HEK293 (cell line): ENCODE measurements around the gene CD2.

Source experiments
- CTCF ChIA-PET: fragments of 350-600 bp; formaldehyde crosslinking; extraction: SDS; loops from one replicate; lab custom pipeline; 2021; ENCODE audit warnings: antibody characterized with exemption; lab: Yijun Ruan, JAX
- POLR2A ChIA-PET: fragments of 300-600 bp; formaldehyde crosslinking; extraction: SDS; loops from one replicate; lab custom pipeline; 2020; ENCODE audit warnings: antibody characterized with exemption, inconsistent platforms; lab: Yijun Ruan, JAX
- H3K27ac ChIP-seq: fragments of 200-500 bp; sonication (Bioruptor generic); 2 replicates; pipeline ENCODE4 v1.5.1; 2014; ENCODE audit warnings: low read depth, low read length, control low read depth, inconsistent platforms; ENCODE audit errors: extremely low read depth
- H3K36me3 ChIP-seq, 2 experiments: fragments of 200-500 bp in 1 of 2; sonication (Bioruptor generic) in 1 of 2; 1 replicate in 1 of 2; 2 replicates in 1 of 2; pipeline ENCODE4 v1.5.1; 2014 to 2017; ENCODE audit warnings: inconsistent platforms in 2 of 2, low read length in 2 of 2; ENCODE audit not compliant: control insufficient read depth in 2 of 2, insufficient read depth in 1 of 2
- H3K4me1 ChIP-seq: fragments of 200-500 bp; sonication (Bioruptor generic); 2 replicates; pipeline ENCODE4 v1.5.1; 2014; ENCODE audit warnings: mild to moderate bottlenecking, low read length, inconsistent platforms; ENCODE audit not compliant: control insufficient read depth, insufficient read depth
- H3K4me3 ChIP-seq: 2 replicates; pipeline ENCODE4 v1.5.1; 2011; ENCODE audit warnings: low read depth, mild to moderate bottlenecking, control low read depth, low read length, moderate library complexity
- H3K9me3 ChIP-seq: fragments of 200-500 bp; sonication (Bioruptor generic); 2 replicates; pipeline ENCODE4 v1.5.1; 2014; ENCODE audit warnings: low read depth, low read length, inconsistent platforms; ENCODE audit not compliant: control insufficient read depth, insufficient read depth
- GFI1B ChIP-seq: fragments of 450-650 bp; formaldehyde crosslinking; IDR thresholded peaks from 2 replicates; pipeline ENCODE4 v1.5.1; 2016; ENCODE audit warnings: missing biosample characterization, missing genetic modification characterization
- KLF16 ChIP-seq: fragments of 450-650 bp; formaldehyde crosslinking; IDR thresholded peaks from 2 replicates; pipeline ENCODE4 v1.5.1; 2017; ENCODE audit warnings: missing biosample characterization, missing genetic modification characterization
- KLF7 ChIP-seq: fragments of 450-650 bp; formaldehyde crosslinking; IDR thresholded peaks from 2 replicates; pipeline ENCODE4 v1.5.1; 2016; ENCODE audit warnings: missing biosample characterization, missing genetic modification characterization, borderline replicate concordance
- MEIS1 ChIP-seq: sonication (generic); formaldehyde crosslinking; IDR thresholded peaks from 2 replicates; pipeline ENCODE4 v1.8.1; 2022; ENCODE audit warnings: missing genetic modification reagents, mild to moderate bottlenecking, borderline replicate concordance
- OSR2 ChIP-seq: fragments of 450-650 bp; formaldehyde crosslinking; IDR thresholded peaks from 2 replicates; pipeline ENCODE4 v1.5.1; 2016; ENCODE audit warnings: missing biosample characterization, missing genetic modification characterization
- OVOL3 ChIP-seq: fragments of 450-650 bp; formaldehyde crosslinking; IDR thresholded peaks from 2 replicates; pipeline ENCODE4 v1.5.1; 2016; ENCODE audit warnings: missing biosample characterization, missing genetic modification characterization
- REPIN1 ChIP-seq: fragments of 450-650 bp; formaldehyde crosslinking; IDR thresholded peaks from 2 replicates; pipeline ENCODE4 v1.5.1; 2017; ENCODE audit warnings: missing biosample characterization, missing genetic modification characterization, low read depth
- ZNF112 ChIP-seq: fragments of 450-650 bp; formaldehyde crosslinking; IDR thresholded peaks from 2 replicates; pipeline ENCODE4 v1.5.0; 2017; ENCODE audit warnings: missing biosample characterization, missing genetic modification characterization
- ZNF138 ChIP-seq: fragments of 450-650 bp; formaldehyde crosslinking; IDR thresholded peaks from 2 replicates; pipeline ENCODE4 v1.5.1; 2016; ENCODE audit warnings: missing biosample characterization, missing genetic modification characterization, borderline replicate concordance
- ZNF274 ChIP-seq, 2 experiments: fragments of 200-500 bp in 1 of 2; fragments of 450-650 bp in 1 of 2; sonication (Bioruptor generic) in 1 of 2; formaldehyde crosslinking in 1 of 2; IDR thresholded peaks; 2 replicates each; pipeline versions ENCODE4 v1.5.1 to v1.6.1; 2014 to 2016; ENCODE audit warnings: borderline replicate concordance in 1 of 2, inconsistent platforms in 1 of 2, low read length in 1 of 2, missing biosample characterization in 1 of 2, missing genetic modification characterization in 1 of 2
- ZNF292 ChIP-seq: fragments of 450-650 bp; formaldehyde crosslinking; IDR thresholded peaks from 2 replicates; pipeline ENCODE4 v1.5.1; 2016; ENCODE audit warnings: low read depth, missing biosample characterization, missing genetic modification characterization, borderline replicate concordance
- ZNF37A ChIP-seq: fragments of 450-650 bp; IDR thresholded peaks from 2 replicates; pipeline ENCODE4 v1.5.1; 2018; ENCODE audit warnings: missing biosample characterization, missing genetic modification characterization
- ZNF473 ChIP-seq: fragments of 450-650 bp; formaldehyde crosslinking; IDR thresholded peaks from 2 replicates; pipeline ENCODE4 v1.5.1; 2017; ENCODE audit warnings: missing biosample characterization, missing genetic modification characterization
- ZNF513 ChIP-seq: fragments of 450-650 bp; IDR thresholded peaks from 2 replicates; pipeline ENCODE4 v1.5.1; 2018; ENCODE audit warnings: missing biosample characterization, missing genetic modification characterization
- ZNF585B ChIP-seq: fragments of 450-650 bp; formaldehyde crosslinking; IDR thresholded peaks from 2 replicates; pipeline ENCODE4 v1.5.1; 2016; ENCODE audit warnings: missing biosample characterization, missing genetic modification characterization
- ZNF707 ChIP-seq: fragments of 450-650 bp; formaldehyde crosslinking; IDR thresholded peaks from 2 replicates; pipeline ENCODE4 v1.5.1; 2016; ENCODE audit warnings: missing biosample characterization, missing genetic modification characterization
- ZNF747 ChIP-seq: fragments of 450-650 bp; formaldehyde crosslinking; IDR thresholded peaks from 2 replicates; pipeline ENCODE4 v1.5.1; 2016; ENCODE audit warnings: missing biosample characterization, missing genetic modification characterization
- ZNF768 ChIP-seq: fragments of 450-650 bp; formaldehyde crosslinking; IDR thresholded peaks from 2 replicates; pipeline ENCODE4 v1.5.1; 2018; ENCODE audit warnings: missing biosample characterization, mild to moderate bottlenecking, missing genetic modification characterization
- ZNF792 ChIP-seq: fragments of 450-650 bp; formaldehyde crosslinking; IDR thresholded peaks from 2 replicates; pipeline ENCODE4 v1.5.1; 2016; ENCODE audit warnings: missing biosample characterization, missing genetic modification characterization
- TF ChIP-seq, protein P1 (sequence below): fragments of 450-650 bp; formaldehyde crosslinking; IDR thresholded peaks from 2 replicates; pipeline ENCODE4 v1.5.1; 2017; ENCODE audit warnings: missing biosample characterization, missing genetic modification characterization

The CD2 gene, protein sequence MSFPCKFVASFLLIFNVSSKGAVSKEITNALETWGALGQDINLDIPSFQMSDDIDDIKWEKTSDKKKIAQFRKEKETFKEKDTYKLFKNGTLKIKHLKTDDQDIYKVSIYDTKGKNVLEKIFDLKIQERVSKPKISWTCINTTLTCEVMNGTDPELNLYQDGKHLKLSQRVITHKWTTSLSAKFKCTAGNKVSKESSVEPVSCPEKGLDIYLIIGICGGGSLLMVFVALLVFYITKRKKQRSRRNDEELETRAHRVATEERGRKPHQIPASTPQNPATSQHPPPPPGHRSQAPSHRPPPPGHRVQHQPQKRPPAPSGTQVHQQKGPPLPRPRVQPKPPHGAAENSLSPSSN

DNA sequence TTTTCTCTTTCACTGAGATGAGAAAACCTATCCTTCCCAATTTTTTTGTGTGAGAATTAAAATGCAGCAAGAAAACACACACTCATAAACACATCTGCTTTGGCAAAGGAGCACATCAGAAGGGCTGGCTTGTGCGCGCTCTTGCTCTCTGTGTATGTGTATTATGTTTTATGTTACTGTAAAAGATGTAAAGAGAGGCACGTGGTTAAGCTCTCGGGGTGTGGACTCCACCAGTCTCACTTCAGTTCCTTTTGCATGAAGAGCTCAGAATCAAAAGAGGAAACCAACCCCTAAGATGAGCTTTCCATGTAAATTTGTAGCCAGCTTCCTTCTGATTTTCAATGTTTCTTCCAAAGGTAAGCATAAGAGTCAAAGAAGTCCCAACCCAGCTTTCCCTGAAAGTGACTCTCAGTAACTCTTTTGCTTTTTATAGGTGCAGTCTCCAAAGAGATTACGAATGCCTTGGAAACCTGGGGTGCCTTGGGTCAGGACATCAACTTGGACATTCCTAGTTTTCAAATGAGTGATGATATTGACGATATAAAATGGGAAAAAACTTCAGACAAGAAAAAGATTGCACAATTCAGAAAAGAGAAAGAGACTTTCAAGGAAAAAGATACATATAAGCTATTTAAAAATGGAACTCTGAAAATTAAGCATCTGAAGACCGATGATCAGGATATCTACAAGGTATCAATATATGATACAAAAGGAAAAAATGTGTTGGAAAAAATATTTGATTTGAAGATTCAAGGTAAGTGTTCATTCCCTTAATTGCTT lies at the start of gene CD2:
TSS of gene CD2 (plus strand) at position 233 of the 780 bp plus-strand sequence. CDS start at position 296, 63 bp downstream.
- CTCF ChIA-PET = interaction anchor here (0.5 to 2.4 kb wide), 4 partner anchors 10 to 773 kb away, joined by 3 to 12 read pairs (median 4); no protein-coding TSS in a partner anchor
- Histone ChIP-seq H3K9me3 (no peaks in the 10 kb centered on the region), H3K4me3 (no peak within 1 kb of the TSS), H3K27ac (no peak within 1 kb of the TSS), H3K4me1 (no peaks in the 10 kb centered on the region), H3K36me3 (no peaks in the 10 kb centered on the region)
- POLR2A ChIA-PET = no interaction called here
- TF ChIP-seq ZNF274 (IDR thresholded peaks at IDR 0.05; ENCODE audit: low read length) (no peak), ZNF274 (tag by site-specific recombination; IDR thresholded peaks at IDR 0.05; ENCODE audit: borderline replicate concordance) (no peak), ZNF747 (tag by site-specific recombination) (no peak), KLF16 (tag by site-specific recombination) (no peak)

- H3K9me3 ChIP-seq = no peaks in the 10 kb centered on the region
- no peaks in the 10 kb centered on the region for H3K36me3 ChIP-seq
- no peak overlapping the region for H3K4me3 ChIP-seq
- ChIA-PET POLR2A (interaction anchor here (0.7 kb wide), 1 partner anchor 554 kb away, joined by 3 read pairs; no protein-coding TSS in a partner anchor), CTCF (interaction anchor here (1.2 kb wide), 1 partner anchor 19 kb away, joined by 5 read pairs; no protein-coding TSS in a partner anchor)
- H3K27ac ChIP-seq = no peak overlapping the region
- H3K4me1 ChIP-seq = no peaks in the 10 kb centered on the region
- no peak for TF ChIP-seq ZNF707 (tag by site-specific recombination)
- TF ChIP-seq ZNF112 (tag by site-specific recombination) = no peak
Observed at GRCh38 chr1:116706123-116706522, 48.1 kb upstream of the CD2 start.

GRCh38 chr1:116706841-116707240 lies 47.4 kb upstream of the CD2 start:
- Histone ChIP-seq H3K27ac (no peak overlapping the region), H3K4me3 (no peak overlapping the region), H3K4me1 (no peaks in the 10 kb centered on the region), H3K9me3 (no peaks in the 10 kb centered on the region), H3K36me3 (no peaks in the 10 kb centered on the region)
- POLR2A ChIA-PET = no interaction called here
- no peak for TF ChIP-seq ZNF768 (tag by site-specific recombination)
- no peak for TF ChIP-seq ZNF513 (tag by site-specific recombination)
- no peak for TF ChIP-seq ZNF138 (tag by site-specific recombination)
- TF ChIP-seq ZNF473 = no peak
- TF ChIP-seq ZNF585B (tag by site-specific recombination) = no peak
- CTCF ChIA-PET = interaction anchor here (1.2 kb wide), 1 partner anchor 18 kb away, joined by 5 read pairs; no protein-coding TSS in a partner anchor

DNA sequence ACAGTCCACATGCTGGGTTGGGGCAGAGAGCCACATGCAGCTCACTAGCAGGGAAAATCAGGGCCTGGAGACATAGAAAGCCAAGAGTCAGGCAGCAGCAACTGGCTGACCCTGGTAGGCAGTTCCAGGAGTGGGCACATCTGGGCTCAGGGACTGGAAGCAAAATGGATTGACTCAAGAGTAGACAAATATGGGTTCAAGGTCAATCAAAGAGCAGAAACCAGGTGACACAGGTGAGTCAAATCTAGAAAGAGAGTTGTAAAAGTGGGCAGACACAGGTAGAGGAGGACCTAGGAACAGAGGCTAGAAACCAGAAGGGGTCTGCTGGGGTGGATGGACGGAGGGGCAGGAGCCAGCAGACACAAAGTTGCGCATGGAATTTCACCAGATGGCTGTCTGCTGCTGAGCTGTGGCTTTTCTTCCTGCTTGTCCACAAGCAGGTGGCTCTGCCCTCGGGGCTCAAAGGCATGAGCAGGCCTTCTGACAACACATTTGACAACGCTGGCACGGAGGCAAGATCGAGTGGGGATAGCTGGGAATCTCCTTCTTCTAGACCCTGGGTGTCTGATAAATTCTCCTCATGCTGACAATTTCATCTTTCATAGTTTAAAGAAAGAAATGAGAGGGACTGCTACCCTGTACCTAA lies 45.9 kb upstream of the CD2 start:
- Histone ChIP-seq H3K27ac (no peak overlapping the region), H3K4me1 (no peaks in the 10 kb centered on the region), H3K4me3 (no peak overlapping the region), H3K9me3 (no peaks in the 10 kb centered on the region), H3K36me3 (no peaks in the 10 kb centered on the region)
- ChIA-PET POLR2A (no interaction called here), CTCF (interaction anchor here (0.7 to 1.5 kb wide), 3 partner anchors 16 to 138 kb away, joined by 4 to 10 read pairs (median 4); partner anchors contain the start of gene CD58)
- TF ChIP-seq REPIN1 (tag by site-specific recombination) = no peak
- no peak for TF ChIP-seq OSR2 (tag by site-specific recombination)
- TF ChIP-seq ZNF292 (tag by site-specific recombination) = no peak
- no peak for TF ChIP-seq KLF7
- no peak for TF ChIP-seq MEIS1
- TF ChIP-seq ZNF37A = no peak
- TF ChIP-seq GFI1B (tag by site-specific recombination) = no peak
- TF ChIP-seq, protein P1, sequence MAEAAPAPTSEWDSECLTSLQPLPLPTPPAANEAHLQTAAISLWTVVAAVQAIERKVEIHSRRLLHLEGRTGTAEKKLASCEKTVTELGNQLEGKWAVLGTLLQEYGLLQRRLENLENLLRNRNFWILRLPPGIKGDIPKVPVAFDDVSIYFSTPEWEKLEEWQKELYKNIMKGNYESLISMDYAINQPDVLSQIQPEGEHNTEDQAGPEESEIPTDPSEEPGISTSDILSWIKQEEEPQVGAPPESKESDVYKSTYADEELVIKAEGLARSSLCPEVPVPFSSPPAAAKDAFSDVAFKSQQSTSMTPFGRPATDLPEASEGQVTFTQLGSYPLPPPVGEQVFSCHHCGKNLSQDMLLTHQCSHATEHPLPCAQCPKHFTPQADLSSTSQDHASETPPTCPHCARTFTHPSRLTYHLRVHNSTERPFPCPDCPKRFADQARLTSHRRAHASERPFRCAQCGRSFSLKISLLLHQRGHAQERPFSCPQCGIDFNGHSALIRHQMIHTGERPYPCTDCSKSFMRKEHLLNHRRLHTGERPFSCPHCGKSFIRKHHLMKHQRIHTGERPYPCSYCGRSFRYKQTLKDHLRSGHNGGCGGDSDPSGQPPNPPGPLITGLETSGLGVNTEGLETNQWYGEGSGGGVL (tag by site-specific recombination) = no peak
- no peak for TF ChIP-seq OVOL3 (tag by site-specific recombination)
- TF ChIP-seq ZNF792 (tag by site-specific recombination) = no peak
